PC-3 (cell line): ENCODE results near the gene SYTL1.

Experiments
- EZH2 ChIP-seq: fragments of 300-600 bp; sonication (generic); IDR thresholded peaks from one replicate; pipeline ENCODE4 v1.6.1; 2017; ENCODE audit warnings: antibody characterized with exemption, mild to moderate bottlenecking, low read length; ENCODE audit not compliant: unreplicated experiment
- TF ChIP-seq, protein P1 (sequence below): fragments of 300-600 bp; sonication (generic); conservative IDR thresholded peaks from 2 replicates; pipeline ENCODE4 v1.5.1; 2017; ENCODE audit warnings: antibody characterized with exemption, low read depth, mild to moderate bottlenecking, low read length

DNA sequence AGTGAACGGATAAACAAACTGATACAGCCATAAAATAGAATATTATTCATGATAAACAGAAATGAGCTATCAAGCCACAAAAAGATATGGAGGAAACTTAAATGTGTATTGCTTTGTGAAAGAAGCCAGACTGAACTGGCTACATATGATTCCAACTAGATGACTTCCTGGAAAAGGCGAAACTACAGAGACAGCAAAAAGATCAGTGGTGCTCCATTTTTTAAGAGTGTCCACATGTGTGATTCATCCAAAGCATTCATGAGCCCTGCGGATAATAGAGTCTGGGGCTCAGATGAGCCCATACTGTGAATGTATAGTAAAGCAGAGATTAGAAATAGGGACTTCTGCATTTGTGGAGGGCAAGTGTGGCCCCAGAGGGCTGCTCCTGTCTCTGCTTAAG, 27.7 kb upstream of the SYTL1 start:
- TF ChIP-seq, protein P1, sequence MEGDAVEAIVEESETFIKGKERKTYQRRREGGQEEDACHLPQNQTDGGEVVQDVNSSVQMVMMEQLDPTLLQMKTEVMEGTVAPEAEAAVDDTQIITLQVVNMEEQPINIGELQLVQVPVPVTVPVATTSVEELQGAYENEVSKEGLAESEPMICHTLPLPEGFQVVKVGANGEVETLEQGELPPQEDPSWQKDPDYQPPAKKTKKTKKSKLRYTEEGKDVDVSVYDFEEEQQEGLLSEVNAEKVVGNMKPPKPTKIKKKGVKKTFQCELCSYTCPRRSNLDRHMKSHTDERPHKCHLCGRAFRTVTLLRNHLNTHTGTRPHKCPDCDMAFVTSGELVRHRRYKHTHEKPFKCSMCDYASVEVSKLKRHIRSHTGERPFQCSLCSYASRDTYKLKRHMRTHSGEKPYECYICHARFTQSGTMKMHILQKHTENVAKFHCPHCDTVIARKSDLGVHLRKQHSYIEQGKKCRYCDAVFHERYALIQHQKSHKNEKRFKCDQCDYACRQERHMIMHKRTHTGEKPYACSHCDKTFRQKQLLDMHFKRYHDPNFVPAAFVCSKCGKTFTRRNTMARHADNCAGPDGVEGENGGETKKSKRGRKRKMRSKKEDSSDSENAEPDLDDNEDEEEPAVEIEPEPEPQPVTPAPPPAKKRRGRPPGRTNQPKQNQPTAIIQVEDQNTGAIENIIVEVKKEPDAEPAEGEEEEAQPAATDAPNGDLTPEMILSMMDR, result no peak
- no peak for TF ChIP-seq EZH2
